GM18870 (cell line): ENCODE data around the gene B4GALT5.
A peak's percentile ranks its signal among the peaks of the same experiment; 100 is the strongest.
"Not testable (repeated sequence)": the region's sequence is repeated elsewhere in the genome, so short reads cannot be mapped to it uniquely, and the experiment has no call there.

ENCODE experiments used
- ATAC-seq: cut with Tn5 transposase; IDR thresholded peaks from one replicate; pipeline ENCODE4 v1.9.1; 2021; ENCODE audit warnings: moderate library complexity; ENCODE audit not compliant: unreplicated experiment

The B4GALT5 gene, protein sequence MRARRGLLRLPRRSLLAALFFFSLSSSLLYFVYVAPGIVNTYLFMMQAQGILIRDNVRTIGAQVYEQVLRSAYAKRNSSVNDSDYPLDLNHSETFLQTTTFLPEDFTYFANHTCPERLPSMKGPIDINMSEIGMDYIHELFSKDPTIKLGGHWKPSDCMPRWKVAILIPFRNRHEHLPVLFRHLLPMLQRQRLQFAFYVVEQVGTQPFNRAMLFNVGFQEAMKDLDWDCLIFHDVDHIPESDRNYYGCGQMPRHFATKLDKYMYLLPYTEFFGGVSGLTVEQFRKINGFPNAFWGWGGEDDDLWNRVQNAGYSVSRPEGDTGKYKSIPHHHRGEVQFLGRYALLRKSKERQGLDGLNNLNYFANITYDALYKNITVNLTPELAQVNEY

DNA sequence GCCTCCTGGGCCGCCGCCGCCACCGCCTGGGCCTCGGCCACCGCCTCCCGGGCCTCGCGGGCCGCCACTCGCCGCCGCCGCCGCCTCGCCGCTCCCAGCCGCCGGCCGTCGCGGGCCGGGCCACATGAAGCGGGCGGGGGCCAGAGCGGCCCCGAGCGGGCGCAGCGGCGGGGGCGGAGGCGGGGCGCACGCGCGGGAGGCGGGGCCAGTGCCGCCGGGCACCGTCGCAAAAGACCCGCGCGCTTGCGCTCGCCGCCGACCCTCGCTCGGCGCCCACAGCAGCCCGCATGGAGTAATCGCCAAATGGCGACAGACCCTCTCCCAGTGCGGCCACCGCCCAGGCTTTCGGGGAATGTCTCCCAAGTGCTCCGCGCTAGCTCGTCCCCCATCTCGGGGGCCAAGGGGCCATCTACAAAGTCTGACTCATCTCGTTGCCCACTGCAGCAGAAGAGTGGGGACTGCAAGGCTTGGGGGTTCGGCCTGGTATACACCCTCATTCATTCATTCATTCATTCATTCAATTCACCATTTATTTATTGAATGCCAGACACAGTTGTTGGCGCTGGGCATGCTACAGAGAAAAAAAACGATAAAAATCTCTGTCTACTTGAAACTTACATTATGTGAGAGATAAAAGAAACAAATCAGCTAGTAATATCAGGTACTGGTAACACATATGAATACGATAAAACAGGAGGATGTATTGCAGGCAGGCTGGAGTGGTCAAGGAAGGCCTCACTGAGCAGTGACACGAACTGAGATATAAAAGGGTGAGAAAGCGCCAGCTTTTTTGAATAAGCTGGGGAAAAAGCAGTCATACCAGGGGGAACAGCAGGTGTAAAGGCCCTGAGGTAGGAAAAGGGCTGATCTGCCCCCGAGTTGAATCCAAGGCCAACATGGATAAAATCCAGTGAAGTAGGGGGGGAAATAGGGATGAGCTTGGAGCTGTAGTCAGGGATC, at the start of gene B4GALT5:
Gene B4GALT5 (minus strand): TSS at position 126 of the 960 bp plus-strand sequence. CDS start 188 bp downstream, outside the sequence.
- peak; percentile 47 for ATAC-seq

DNA sequence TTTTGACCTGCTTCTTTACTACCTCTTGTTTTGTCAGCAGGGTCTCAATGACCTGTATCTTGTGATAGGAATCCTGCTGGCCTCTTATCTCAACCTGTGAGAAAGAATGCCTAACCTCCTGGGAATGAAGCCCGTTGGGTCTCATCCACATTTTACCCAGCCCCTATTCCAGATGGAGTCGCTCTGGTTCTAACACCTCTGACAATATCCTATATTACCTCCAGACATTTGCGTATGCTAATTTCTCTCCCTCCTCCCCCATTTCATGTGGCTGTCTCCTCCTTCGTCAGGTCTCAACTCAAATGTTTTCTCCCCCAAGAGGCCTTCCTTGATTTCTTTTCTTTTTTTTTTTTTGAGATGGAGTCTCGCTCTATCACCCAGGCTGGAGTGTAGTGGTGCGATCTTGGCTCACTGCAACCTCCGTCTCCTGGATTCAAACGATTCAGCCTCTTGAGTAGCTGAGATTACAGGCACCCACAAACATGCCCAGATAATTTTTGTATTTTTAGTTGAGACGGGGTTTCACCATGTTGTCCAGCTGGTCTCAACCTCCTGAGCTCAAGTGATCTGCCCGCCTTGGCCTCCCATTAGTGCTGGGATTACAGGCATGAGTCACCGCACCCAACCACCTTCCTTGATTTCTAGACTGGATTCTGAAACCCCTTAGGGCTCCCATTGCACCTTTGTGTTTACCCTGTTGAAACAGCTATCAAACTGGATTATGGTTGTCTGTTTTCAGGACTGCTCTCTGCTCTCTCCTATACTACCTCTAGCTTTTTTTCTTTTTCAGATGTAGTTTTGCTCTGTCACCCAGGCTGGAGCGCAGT, 49.5 kb upstream of the B4GALT5 start:
- no peak for ATAC-seq

DNA sequence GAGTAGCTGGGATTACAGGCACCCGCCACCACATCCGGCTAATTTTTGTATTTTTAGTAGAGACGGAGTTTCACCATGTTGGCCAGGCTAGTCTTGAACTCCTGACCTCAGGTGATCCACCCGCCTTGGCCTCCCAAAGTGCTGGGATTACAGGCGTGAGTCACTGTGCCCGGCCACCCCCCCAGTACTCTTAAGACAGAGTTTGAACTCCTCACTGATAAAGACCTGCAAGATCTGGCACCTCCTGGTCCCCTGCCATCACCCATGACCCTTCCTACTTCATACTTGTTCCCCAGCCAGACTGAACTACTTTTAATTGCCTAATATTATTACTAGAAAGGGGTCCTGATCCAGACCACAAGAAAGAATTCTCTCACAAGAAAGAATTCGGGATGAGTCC, 48.2 kb upstream of the B4GALT5 start:
- ATAC-seq: not testable (repeated sequence)

DNA sequence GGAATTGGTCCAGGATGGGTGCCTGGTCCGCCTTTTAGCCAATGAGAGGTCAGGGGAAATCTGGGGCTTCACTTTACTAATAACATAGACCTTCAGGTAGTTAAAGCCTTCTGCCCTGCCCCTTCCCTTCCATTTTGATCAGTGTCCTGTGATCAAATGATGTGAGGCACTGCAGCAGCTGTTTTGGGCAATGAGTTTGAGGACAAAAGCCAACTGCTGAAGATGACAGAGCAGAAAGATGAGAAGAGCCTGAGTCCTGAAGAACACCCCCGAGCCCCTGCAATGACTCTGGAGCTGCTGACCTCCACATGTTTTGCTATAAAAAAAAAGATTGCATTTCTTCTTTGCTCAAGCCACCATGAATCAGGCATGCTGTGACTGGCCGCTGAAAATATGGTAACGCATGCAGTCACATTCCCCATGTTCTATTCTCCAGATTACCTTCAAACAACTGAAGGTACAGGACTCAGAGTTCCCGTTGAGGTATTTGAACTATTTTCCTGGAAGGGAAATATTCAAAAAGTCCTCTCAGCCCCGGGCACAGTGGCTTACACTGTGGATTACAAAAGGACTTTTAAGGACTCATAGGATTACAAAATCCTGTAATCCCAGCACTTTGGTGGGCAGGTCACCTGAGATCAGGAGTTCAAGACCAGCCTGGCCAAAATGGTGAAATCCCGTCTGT, 45.7 kb upstream of the B4GALT5 start:
- no peak for ATAC-seq

DNA sequence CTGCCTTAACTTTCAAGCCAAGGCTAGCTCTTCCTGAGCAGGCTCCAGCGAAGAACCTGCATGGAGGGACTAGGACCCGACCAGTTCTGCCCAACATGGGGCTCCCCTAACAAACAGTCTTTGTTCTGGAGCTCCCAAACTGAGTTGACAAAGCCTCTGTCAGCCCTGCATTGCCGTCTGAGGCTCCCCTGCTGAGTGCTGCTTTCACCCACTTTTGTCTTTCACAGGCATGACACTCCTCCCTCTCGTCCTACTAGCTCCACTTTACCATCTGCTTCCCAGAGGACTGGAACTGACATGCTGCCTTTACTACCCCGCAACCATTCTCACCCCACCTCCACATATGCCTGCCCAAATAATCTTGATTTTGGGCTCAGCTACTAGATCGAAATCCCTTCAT, 45.1 kb upstream of the B4GALT5 start:
- ATAC-seq: no peak

DNA sequence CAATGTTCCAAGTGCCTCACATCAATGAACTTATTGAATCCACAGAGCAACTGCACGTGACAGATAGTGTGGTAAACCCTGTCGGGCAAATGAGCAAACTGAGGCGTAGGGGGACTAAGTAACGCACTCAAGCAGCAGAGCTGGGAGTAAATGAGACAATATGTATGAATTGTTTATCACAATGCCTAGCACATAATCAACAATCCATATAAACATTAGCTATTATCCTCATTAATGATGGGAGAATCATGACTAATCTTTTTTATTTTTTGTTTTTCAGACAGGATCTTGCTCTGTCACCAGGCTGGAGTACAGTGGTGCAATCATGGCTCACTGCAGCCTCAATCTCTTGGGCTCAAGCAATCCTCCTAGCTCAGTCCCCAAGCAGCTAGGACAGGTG, 43.9 kb upstream of the B4GALT5 start:
- ATAC-seq: no peak

DNA sequence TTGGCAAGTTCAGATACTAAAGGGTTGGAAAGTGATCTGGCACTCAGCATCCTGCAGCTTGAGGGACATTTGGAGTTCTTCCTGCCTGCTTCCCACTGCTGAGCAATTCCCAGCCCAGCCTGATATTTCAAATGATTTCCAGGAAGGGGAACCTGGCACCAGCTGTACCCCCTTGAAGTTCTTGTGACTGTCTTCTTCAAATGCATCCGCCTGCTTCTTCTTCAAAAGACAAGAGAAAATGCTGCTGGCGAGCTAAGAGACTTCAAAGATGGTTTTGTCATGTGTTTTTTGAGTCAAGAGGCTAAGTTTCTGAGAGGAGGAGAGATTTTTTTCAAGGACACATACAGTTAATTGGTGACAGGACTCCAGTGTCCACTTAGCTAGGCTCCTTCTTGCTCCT, 42.6 kb upstream of the B4GALT5 start:
- no peak for ATAC-seq

DNA sequence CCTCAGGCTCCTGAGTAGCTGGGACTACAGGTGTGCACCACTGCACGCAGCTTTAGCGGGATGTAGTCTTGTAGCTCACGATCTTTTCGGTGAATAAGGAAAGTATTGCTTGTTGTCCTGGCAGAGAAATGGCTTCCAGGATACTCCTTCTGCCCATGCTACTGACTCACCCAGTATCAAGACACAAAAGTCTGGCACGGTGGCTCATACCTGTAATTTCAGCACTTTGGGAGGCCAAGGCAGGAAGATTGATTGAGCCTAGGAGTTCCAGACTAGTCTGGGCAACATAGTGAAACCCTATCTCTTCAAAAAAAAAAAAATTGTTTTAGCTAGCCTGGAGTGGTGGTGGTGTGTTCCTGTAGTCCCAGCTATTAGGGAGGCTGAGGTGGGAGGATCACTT, 40.9 kb upstream of the B4GALT5 start:
- no peak for ATAC-seq

DNA sequence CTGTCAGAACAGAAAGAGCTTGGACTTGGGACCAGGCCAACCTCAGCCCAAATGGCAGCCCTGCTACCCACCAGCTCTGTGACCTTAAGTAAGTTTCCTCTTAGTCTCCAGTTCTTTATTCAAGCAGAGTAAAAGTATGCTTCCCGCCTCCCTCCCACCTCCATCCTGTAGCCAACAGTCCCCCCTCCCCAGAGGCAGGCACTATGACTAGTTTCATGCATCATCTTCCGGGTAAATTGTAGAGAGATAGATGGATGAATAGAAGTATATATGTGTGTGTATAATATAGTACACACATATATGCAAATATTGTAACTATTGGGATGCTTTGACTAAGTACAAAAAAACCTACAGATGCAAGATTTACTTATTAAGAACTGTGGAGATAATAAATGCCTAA, 39.5 kb upstream of the B4GALT5 start:
- ATAC-seq: no peak

DNA sequence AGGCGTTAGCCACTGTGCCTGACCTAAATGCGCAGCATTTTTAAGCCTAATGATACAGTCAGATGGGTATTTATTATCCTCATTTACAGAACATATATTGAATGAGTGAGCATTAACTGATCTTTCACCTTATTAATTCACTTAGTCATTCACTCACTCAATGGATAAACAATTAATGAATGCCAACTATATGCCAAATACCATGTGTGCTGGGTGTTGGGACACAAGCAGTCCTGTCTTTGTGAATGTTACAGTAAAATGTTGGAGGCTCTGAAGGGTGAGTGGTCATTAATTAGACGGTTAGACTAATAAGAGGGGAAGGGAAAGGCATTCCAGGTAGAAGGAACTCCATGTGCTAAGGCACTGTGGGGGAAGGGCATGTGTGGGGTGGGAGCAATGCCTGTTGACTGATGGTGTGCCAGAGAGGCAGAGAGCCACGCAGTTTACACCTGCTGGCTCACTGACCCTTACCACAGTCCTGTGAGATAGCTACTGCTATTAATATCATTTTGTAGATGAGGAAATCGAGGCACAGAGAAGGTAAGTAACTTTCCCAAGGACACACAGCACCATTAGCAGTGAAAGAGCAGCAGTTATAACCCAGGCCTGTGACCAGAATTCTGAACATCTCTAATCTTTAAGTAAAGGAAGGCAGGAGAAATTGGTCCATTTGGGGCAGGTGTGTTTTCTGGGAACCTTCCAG, 38.7 kb upstream of the B4GALT5 start:
- ATAC-seq: no peak

DNA sequence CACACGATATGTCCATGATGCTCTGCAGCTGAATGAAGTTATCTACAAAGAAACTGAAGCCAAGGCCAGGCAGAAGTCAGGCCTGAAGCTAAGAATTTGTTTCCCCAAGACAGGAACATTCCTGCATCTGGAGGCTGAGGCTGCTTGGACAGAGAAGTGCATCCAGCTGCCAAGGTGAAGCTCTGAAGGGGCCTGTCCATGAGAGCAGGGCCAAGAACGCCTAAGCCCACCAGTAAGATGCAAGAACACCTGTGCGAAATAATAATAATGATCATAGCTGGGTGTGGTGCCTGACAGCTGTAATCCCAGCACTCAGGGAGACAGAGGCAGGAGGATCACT, 37.7 kb upstream of the B4GALT5 start:
- peak; percentile 2 for ATAC-seq

DNA sequence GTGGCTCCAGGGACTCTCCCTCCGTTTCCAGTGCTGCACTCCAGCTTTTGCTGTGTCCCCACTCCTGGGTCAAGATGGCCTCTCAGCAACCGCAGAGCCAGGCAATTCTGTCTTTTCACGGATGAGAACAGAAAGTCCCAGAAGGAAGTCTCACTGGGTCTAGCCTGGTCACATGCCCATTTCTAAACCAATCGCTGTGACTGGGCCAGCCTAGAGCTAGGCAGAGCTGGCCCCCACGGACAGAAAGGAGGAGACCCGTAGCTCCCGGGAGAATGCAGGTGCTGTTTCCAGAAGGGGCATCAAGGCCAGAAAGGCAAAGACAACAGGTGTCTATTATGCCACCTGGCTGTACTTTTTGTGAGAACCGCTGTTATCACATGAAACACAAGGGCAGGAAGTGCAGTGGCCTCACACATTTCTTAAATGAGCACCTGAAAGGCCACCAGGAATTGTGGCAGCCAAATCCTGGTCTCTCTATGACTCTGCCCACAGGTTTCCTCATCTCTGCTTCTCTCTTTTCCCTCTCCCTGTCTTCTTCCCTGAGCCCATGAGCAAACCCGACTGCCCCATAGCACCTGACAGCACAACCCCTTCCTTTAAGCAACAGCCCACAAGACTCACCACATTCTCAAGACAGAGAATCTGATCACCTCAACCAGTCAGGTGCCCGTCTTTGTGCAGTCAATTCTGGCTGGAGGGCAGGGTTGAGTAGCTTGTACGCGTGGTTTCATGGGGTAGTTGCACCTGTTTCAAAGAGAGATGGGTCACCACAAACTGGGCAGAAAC, 37.1 kb upstream of the B4GALT5 start:
- ATAC-seq: peak; percentile 61

DNA sequence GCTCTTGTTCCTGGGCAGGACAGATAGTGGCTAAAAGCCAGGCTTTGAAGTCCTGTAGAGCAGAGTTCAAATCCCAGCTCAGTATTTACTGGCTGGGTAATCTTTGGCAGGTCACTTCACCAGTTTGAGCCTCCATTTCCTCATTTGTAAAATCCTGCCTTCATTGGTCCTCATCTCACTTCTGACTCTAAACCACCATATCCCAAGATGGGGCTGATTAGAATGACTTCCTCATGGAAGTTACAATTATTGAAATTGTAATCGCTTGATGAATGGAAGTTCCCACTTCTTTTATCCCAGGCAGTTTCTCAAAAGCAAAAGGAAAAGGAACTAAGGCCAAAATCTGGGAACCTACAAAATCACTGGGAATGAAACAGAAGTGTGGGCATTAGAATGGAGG, 35.9 kb upstream of the B4GALT5 start:
- ATAC-seq: no peak

DNA sequence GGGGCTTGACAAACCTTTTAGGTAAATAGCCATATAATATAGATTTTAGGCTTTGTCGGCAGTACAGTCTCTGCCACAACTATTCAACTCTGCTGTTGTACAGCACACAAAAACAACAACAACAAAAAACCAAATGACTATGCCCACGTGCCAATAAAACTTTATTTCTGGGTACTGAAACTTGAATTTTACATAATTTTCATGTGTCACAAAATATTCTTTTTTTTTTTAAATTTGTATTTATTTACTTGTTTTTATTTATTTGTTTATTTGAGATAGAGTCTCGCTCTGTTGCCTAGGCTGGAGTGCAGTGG, 34.8 kb upstream of the B4GALT5 start:
- ATAC-seq: no peak

DNA sequence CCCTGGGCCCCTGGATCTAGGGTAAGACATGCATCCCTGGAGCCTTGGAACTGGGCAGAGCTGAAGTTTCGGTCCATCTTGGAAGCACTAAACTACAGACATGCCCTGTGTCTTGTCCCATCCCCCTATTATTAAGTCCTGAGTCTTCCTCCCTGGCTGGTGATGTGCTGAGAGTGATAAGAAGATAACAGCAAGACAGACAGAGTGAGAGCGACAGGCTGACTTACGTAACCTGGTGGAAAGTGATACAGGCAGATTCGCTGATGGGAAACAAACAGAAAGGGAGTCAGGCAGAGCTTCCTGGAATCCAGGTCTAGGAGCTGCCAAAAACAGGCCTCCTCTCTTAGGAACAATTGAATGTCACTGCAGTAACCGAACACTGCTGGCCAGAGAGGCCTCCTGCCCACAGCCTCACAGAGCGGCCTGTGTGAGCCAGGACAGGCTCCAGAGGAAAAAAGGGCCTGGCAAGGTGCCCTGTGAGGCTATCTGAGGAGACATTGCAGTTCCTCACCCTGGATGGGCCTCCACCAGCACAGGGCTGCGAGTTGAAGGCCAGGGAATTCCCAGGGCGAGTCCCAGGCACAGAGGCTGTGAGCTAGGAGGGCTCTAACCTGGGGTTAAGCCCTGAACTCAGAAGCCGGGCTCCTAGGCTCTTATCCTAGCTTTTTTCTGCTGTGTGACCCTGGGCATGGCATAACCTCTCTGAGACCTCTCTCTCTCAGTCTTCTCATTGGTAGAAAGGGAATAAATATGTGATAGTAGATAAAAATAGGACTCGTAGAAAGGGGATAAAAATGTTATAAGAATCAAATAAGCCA, 34.2 kb upstream of the B4GALT5 start:
- ATAC-seq: no peak

DNA sequence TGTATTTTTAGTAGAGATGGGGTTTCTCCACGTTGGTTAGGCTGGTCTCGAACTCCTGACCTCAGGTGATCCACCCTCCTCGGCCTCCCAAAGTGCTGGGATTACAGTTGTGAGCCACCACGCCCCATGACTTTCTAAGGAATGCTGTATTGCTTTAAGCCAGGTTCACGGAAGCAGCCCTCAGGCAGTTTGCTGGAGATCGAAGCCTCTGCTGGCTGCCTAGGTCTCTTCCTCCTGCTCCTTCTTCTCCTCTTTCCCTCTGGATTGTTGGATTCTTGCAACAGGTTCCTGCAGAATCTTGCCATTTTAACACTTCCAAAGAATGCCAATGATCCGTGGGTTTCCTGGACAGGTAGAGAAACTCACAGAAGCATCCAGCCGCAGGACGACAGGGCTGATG, 29.3 kb upstream of the B4GALT5 start:
- no peak for ATAC-seq

DNA sequence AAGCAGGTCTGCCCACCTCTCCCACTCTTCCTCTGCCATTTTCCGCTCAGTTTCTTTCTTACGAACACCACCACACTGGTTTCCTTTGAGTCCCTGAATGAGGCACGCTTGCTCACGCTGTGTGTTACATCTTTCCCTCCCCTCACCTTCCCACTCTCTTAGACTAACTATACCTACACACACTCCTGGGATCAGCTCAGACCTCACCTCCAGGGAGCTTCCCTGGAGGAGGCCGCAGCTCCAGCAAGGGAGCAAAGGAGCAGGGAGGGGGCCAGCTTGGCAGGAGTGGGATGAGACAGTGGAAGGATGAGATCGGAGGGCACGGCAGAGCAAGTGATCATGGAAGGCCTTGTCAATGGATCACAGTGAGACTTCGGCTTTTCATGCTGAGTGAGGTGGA, 28.3 kb upstream of the B4GALT5 start:
- no peak for ATAC-seq

DNA sequence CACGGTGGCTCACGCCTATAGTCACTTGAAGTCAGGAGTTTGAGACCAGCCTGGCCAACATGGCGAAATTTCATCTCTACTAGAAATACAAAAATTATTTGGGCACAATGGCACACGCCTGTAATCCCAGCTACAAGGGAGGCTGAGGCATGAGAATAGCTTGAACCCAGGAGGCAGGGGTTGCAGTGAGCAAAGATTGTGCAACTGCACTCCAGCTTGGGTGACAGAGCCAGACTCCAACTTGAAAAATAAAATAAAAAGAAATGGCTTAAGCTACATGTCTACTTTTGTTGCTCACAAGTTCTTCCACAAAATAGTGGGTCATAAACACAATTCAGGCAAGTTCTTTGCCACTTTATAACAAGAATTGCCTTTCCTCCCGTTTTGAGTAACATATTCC, 27.1 kb upstream of the B4GALT5 start:
- no peak for ATAC-seq

DNA sequence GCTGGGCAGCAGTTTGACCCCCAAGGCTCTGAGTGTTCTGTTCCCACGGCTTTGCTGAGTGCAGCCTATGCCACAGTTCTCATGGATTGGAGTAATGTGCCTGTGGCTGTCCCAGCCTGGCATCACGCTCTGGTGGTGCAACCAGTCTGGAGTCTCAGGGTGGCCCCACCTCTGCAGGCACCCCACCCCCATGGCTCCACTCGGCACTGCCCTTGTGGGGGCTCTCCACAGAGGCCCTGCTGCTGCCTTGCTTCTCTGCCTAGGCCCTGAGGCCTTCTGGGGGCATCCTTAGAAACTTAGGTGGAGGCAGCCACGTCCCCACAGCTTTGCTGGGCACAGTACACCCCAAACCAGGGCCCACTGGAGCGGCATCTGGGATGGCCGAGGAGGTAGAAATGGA, 25.4 kb upstream of the B4GALT5 start:
- ATAC-seq: no peak
